NCI-H1436 treated with DMSO at 0.1 percent for 48 hours (cell line): ENCODE measurements around the gene GNPDA1.

ENCODE experiments used
- DNase-seq: peaks from one replicate; lab custom pipeline; 2025; lab: John Stamatoyannopoulos, UW

Gene GNPDA1

DNA sequence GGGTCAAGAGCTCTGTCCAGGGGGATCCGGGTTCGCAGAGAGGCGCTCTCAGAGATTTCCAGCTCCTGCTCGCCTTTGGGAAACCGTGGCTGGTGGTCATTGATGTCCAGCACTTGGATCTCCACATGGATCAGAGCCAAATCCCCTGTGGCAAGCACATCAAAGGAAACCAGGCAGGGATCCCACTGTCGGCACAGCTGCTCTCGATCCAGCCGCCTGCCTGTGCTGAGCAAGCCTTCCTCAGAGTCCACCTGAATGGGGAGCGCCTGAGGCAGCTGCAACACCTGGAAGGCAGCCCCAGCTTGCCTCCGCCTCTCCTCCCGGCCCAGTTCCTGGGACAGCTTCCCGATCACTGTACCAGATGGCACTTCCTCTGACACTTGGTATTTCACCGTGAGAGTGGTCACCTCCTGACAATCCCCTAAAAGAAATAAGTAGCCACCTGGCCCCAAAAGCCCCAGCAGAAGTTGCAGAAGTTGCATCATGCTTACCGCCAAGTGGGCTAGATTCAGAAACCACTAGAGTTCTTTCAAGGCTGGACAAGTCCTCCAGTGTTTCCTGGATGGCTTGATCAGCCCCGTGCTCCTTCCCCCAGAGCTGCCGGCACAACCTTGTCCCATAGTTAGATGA is 55.3 kb downstream of the GNPDA1 start:
- no peak for DNase-seq

DNA sequence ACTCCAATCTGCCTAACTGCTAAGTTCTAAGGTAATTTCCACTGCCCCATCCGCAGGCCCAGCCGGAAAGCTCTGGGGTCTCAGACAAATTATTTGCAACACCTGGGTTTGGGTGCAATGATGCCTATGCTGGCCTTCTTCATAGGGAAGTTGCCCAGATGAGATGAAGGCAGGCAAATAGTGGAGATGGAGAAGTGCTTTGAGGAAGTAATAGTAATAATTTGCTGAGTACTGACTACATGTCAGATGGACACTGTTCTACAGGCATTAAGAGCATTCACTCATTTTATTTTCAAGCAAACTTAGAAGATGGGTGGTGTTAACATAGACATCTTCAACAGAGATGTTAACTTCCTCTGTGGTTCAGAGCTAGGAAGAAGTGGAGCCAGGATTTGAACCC is 58.6 kb downstream of the GNPDA1 start:
- DNase-seq, result no peak

DNA sequence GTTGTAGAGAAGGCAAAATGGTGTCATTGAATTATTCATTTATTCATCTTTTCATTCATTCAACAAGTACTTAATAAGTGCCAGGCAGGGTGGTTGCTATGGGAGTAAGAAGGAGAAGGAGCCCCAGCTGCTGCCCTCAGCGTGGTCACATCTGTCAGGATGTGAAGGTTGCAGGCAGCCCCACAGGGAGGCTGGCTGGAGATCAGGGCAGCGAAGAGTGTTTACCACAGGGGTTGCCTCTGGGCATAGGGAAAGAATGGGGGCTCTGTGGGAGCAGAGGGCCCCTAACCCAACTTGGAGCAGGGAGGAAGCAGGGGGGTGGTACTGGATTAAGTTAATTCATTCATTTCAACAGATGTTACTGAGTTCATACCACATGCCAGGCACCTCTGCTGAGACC is 60.8 kb downstream of the GNPDA1 start:
- no peak for DNase-seq

DNA sequence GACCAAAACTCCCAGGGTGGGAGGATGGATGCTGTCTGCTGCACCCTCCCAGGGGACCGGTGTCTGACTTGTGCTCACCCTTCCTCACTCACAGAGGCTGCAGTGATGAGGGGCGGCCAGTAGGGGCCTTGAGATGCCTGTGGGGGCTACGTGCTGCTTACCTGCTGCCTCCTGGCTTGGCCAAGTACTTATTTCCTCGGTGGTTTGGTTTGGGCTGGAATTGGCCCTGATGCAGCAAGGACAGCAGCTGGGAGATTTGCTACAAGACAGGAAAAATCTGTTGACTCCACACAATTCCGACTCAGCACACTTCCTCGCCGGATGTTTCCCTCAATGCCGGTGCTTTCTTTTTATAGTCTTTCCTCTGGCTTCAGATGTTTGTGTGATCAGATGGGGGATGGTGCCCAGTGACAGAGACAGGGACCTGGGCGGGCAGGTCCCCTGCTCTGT is 61.5 kb downstream of the GNPDA1 start:
- no peak for DNase-seq
